Measurements from ENCODE around the gene COL1A1. TPM values are rescaled to one million over a fixed set of nuclear protein-coding genes. Genes with fewer than 3 reads are reported as not detected.

The COL1A1 gene
- total RNA-seq, 1 donor from 2014 or later: 15.3 TPM

- no peak for FAIRE-seq
- Histone ChIP-seq H3K4me3 (ENCODE audit: low read depth, low read length) (no peak overlapping the region), H3K27me3 (ENCODE audit: control insufficient read depth, insufficient read depth, low read length) (no peaks in the 10 kb centered on the region), H3K36me3 (ENCODE audit: control insufficient read depth, insufficient read depth, low read length) (no peaks in the 10 kb centered on the region)
- DNase-seq (ENCODE audit: low read depth): no peak
- TF ChIP-seq CTCF (IDR thresholded peaks at IDR 0.05; ENCODE audit: insufficient read depth, low read length, severe bottlenecking): no peak
Measured at GRCh38 chr17:50167371-50167770, 34.1 kb downstream of the COL1A1 start.

GRCh38 chr17:50166518-50167181 is 34.8 kb downstream of the COL1A1 start:
- Histone ChIP-seq H3K36me3 (ENCODE audit: control insufficient read depth, insufficient read depth, low read length) (no peaks in the 10 kb centered on the region), H3K4me3 (ENCODE audit: low read depth, low read length) (no peak overlapping the region), H3K27me3 (ENCODE audit: control insufficient read depth, insufficient read depth, low read length) (no peaks in the 10 kb centered on the region)
- no peak for FAIRE-seq
- TF ChIP-seq CTCF (IDR thresholded peaks at IDR 0.05; ENCODE audit: insufficient read depth, low read length, severe bottlenecking): no peak
- DNase-seq (ENCODE audit: low read depth): no peak

DNA sequence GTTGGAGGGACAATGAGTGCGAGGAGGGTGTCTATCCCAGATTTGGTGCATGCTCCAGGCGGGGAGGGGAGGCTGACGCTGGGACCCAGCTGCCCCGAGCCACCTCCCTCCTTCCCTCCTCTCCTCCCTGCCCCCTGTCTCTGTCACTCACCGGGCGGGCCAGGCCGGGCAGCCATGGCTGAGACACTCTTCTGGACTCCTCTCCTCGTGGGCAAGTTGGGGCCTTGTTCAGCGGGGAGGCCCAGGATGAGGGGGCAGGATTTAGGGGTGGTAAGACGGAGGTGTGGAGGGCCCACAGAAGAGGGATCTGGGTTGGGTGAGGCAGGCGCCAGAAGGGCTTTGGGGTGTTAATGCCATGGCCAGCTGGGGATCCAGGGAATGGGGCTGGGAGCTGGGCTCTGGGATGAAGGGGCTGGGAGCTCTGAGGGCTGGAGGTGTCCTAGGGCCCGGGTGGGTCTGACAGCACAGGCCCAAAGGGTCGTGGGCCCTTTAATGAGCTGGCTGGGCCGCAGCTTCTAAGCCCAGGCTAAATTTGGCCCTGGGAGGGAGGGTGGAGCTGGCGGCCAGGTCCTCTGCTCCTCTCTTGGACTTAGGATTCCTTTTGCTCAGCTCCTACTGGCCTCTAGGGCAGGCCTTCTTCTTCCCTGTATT is 35.4 kb downstream of the COL1A1 start, which contains the start of gene SGCA:
Gene SGCA, plus strand, starts transcription at position 139 of the 651 bp plus-strand sequence. Its CDS starts 36 bp downstream, at position 175.
- no peaks in the 10 kb centered on the region for H3K36me3 ChIP-seq (ENCODE audit: control insufficient read depth, insufficient read depth, low read length)
- DNase-seq (ENCODE audit: low read depth) (no peak), FAIRE-seq (no peak)
- no peak within 1 kb of the TSS for H3K4me3 ChIP-seq (ENCODE audit: low read depth, low read length)
- TF ChIP-seq CTCF (IDR thresholded peaks at IDR 0.05; ENCODE audit: insufficient read depth, low read length, severe bottlenecking): no peak
- no peaks in the 10 kb centered on the region for H3K27me3 ChIP-seq (ENCODE audit: control insufficient read depth, insufficient read depth, low read length)

DNA sequence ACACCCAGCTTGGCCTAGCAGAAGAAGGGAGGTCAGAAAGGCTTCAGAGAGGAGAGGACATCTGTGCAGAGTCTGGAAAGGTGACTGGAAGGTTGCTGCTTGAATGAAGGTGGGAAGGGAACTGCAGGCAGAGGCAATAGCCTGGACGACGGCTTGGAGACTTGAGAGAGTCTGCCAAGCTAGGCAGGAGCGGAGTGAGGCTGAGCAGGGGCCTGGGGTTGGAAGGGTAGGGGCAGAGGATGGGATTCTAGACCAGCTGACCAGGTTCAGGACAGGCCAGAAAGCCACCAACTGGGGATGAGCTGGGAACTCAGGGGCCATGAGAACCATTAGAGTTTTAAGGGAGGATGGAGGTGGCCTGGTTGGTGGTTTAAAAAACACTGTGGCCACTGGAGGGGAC is 36.0 kb downstream of the COL1A1 start:
- no peak for DNase-seq (ENCODE audit: low read depth)
- FAIRE-seq: no peak
- no peak for TF ChIP-seq CTCF (IDR thresholded peaks at IDR 0.05; ENCODE audit: insufficient read depth, low read length, severe bottlenecking)
- Histone ChIP-seq H3K4me3 (ENCODE audit: low read depth, low read length) (no peak overlapping the region), H3K27me3 (ENCODE audit: control insufficient read depth, insufficient read depth, low read length) (no peaks in the 10 kb centered on the region), H3K36me3 (ENCODE audit: control insufficient read depth, insufficient read depth, low read length) (no peaks in the 10 kb centered on the region)

- Histone ChIP-seq H3K27me3 (ENCODE audit: control insufficient read depth, insufficient read depth, low read length) (no peaks in the 10 kb centered on the region), H3K36me3 (ENCODE audit: control insufficient read depth, insufficient read depth, low read length) (no peaks in the 10 kb centered on the region), H3K4me3 (ENCODE audit: low read depth, low read length) (no peak overlapping the region)
- DNase-seq (ENCODE audit: low read depth): no peak
- no peak for TF ChIP-seq CTCF (IDR thresholded peaks at IDR 0.05; ENCODE audit: insufficient read depth, low read length, severe bottlenecking)
- no peak for FAIRE-seq
Measured at GRCh38 chr17:50165066-50165465, 36.4 kb downstream of the COL1A1 start.

DNA sequence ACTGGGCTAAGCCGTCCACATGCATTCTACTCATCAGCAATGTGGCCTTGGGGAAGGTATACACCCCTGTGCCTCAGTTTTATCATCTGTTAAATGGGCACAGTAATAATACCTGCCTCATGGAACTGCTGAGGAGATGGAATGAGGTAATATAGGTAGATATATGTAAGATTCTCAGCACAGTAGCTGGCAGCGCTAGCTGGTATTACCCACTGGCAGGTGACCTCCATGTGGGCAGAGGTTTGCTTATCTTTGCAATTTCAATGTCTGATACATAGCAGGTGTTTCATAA is 36.8 kb downstream of the COL1A1 start:
- no peak for DNase-seq (ENCODE audit: low read depth)
- Histone ChIP-seq H3K4me3 (ENCODE audit: low read depth, low read length) (no peak overlapping the region), H3K36me3 (ENCODE audit: control insufficient read depth, insufficient read depth, low read length) (no peaks in the 10 kb centered on the region), H3K27me3 (ENCODE audit: control insufficient read depth, insufficient read depth, low read length) (no peaks in the 10 kb centered on the region)
- FAIRE-seq: no peak
- no peak for TF ChIP-seq CTCF (IDR thresholded peaks at IDR 0.05; ENCODE audit: insufficient read depth, low read length, severe bottlenecking)

Data from bronchial epithelial cell (primary cell).